ENCODE results near the gene CBR3.
"Not testable (repeated sequence)": the region's sequence is repeated elsewhere in the genome, so short reads cannot be mapped to it uniquely, and the experiment has no call there.

The CBR3 gene

DNA sequence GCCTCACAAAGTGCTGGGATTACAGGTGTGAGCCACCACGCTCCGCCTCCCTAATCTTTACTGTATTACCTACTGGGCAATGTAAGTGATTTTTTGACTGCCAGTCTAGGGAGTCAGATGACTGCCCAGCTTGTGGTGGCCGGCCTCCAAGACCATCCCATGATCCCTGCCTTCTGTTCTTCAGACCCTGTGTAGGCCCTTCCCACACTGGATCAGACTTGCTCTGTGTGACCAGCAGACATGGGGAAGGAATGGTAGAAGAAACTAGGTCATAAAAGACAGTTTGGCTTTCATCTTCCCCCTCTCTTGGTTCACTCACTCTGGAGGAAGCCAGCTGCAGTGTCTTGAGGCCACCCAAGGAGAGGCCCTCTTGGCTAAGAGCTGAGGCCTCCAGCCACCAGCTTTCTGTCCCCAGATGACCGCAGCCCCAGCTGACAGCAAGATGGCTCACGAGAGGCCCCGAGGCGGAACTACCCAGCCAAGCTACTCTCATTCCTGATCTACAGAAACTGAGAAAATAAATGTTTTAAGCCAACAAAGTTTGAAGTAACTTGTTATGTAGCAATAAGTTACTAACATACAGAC, 14.5 kb upstream of the CBR3 start:
- no peak for DNase-seq (ENCODE audit: low read depth)

DNA sequence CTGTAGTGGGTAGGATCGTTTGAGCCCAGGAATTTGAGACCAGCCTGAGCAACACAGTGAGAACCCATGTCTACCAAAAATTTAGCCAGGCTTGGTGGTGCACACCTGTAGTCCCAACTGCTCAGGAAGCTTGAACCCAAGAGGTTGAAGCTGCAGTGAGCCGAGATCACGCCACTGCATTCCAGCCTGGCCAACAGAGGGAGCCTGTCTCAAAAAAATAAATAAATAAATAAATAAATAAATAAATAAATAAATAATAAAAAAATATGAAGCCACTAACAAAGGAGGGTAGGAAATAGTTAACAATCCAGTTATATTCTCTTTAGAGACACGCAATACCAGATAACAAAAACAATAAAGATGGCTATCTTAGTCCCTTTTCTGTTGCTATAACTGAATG, 11.9 kb upstream of the CBR3 start:
- DNase-seq (ENCODE audit: low read depth): no peak

DNA sequence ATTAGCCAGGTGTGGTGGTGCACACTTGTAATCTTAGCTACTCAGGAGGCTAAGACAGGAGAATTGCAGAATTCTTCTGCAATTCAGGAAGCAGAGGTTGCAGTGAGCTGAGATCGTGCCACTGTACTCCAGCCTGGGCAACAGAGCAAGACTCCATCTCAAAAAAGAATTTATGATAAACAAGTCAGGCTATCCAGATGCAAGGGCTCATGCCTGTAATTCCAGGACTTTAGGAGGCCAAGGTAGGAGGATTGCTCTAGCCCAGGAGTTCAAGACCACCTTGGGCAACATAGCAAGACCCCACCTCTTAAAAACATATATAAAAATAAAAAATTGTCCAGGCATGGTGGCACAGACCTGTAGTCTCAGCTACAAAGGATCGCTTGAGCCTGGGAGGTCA, 10.5 kb upstream of the CBR3 start:
- DNase-seq (ENCODE audit: low read depth): no peak

DNA sequence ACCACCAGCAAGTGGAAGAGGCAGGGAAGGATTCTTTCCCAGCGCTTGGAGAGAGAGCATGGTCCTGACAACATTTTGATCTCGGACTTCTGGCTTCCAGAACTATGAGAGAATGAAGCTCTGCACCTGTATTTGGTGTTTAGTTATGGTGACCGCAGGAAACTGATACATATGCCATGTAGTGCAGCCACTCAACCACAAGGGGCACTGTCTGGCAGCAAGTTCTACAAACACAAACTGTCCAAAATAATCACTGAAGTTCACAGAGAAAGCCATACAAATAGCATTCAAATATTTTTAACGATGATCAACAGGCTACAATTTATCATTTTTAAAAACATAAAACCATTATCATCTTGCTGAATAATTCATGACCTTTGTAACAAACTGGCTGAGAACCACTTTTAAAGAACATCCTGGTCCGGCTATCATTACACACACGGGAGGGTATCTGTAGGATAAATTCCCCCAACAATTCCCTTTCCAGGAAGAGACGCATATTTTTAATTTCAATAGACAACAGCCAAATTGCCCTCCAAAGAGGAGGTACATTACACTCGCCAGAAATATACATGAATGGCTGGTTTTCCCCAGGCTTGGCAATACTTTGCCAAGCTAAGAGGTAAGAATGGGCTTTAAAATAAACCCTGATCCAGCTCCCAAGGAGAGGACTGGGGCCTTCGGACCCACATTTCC, 9.2 kb upstream of the CBR3 start:
- DNase-seq (ENCODE audit: low read depth): peak; percentile 18

DNA sequence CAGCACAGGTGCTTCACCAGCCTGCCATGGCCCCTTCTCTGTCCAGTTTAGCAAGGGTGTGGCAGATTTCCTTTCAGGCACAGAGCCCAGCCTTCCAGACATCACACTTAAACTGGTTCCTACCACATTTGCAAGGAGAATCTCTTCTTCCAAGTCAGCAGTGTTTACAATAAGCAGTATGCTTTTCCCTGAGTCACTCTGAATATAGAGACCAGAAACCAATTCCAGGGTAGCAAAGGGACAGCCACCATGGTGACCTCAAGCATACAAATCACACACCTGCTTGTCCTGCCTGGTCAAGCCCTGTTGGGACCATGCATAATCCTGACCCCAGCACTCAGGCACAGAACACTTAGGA, 8.7 kb upstream of the CBR3 start:
- DNase-seq (ENCODE audit: low read depth): no peak

DNA sequence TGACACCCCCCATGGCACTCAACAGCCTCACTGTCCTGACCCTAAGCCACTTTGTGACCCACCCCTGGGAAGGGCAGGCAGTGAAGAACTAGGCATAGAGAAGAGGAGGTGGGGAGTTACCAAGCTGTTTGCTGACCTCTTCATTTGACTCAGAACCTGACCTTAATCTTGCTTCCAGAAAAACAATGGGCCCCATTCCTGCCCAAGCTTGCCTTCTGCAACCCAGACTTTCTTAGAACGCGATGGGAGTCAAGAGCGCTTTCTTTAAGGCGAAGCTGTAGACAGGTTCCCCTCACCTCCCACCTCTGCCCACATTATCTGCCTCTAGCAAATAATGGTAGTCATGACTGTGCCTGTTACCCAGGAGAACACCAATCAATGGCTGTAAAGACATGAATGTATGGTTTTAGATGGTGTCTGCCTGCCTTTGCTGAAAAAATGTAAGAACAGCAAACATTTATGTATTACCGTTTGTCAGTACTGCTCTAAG, 8.2 kb upstream of the CBR3 start:
- no peak for DNase-seq (ENCODE audit: low read depth)

DNA sequence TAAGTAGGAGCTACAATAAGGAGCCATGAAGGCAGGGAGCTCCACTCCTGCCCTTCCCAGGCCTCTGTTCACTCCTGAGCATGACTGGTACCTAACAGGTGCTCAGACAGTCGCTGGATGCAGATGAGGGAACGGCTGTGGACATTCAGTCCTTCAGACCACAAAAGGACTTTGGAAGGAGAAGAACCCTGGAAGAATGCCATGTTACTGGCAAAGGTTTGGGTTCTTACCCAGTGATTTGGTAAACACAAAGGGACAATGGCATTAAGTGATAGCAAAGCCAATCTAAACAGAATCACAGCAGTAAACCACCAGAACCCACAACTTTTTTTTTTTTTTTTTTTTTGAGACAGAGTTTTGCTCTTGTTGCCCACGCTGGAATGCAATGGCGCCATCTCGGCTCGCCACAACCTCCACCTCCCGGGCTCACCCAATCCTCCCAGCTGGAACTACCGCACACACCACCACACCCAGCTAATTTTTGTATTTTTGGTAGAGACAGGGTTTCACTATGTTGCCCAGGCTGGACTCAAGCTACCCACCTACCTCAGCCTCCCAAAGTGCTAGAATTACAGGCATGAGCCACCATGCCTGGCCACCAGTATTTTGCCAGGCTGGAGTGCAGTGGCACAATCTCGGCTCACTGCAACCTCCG, 7.5 kb upstream of the CBR3 start:
- DNase-seq (ENCODE audit: low read depth): no peak

DNA sequence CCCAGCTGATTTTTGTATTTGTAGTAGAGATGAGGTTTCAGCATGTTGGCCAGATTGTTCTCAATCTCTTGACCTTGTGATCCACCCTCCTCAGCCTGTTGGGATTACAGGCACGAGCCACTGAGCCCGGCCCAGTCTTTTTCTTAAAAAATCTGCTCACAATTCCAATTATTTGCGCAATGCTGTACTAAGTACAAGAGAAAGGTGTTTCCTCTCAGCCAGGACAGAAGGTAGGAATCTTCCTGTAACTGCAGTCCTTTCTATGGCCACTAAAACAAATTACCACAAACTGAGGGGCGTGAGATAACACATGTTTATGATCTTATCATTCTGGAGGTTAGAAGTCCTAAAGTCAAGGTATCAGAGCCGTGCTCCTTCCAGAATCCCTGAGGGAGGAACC, 6.9 kb upstream of the CBR3 start:
- DNase-seq (ENCODE audit: low read depth): no peak

DNA sequence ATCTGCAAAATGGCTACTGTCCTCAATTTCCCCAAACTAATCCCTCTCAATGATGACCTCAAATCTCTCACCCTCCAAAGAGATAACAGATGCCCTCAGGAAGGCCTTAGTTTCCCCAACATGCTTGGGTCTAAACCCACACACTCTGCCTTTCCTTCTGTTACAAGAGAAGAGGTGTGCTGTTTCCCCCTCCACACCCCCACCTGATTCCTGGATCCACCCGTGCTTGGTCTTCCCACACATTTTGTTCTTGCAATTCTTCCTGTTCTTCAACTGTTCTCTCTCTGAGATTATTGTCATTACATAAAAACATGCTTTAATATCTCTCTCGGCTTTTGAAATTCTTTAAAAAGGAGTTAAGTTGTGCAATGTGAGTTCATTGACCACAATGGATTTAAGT, 5.7 kb upstream of the CBR3 start:
- no peak for DNase-seq (ENCODE audit: low read depth)

DNA sequence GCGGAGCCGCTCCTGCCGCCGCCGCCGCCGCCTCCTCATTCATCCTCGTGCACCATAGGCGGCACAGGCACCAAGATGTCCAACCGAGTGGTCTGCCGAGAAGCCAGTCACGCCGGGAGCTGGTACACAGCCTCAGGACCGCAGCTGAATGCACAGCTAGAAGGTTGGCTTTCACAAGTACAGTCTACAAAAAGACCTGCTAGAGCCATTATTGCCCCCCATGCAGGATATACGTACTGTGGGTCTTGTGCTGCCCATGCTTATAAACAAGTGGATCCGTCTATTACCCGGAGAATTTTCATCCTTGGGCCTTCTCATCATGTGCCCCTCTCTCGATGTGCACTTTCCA, 4.5 kb upstream of the CBR3 start:
- not testable (repeated sequence) for DNase-seq (ENCODE audit: low read depth)

DNA sequence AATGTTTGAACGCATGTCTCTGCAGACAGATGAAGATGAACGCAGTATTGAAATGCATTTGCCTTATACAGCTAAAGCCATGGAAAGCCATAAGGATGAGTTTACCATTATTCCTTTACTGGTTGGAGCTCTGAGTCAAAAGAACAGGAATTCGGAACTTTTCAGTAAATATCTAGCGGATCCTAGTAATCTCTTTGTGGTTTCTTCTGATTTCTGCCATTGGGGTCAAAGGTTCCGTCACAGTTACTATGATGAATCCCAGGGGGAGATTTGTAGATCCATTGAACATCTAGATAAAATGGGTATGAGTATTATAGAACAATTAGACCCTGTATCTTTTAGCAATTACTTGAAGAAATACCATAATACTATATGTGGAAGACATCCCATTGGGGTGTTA, 4.0 kb upstream of the CBR3 start:
- not testable (repeated sequence) for DNase-seq (ENCODE audit: low read depth)

DNA sequence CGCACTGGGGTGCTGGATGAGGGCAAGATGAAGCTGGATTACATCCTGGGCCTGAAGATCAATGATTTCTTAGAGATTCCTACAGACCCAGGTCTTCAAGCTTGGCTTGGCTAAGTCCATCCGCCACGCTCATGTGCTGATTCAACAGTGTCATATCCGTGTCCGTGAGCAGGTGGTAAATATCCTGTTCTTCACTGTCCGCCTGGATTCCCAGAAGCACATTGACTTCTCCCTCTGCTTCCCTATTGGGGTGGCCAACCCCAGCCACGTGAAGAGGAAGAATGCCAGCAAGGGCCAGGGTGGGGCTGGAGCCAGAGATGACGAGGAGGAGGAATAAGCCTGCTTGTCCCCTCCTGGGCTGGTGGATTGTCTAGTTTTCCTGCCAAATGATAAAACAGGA, 2.2 kb upstream of the CBR3 start:
- DNase-seq (ENCODE audit: low read depth): no peak

DNA sequence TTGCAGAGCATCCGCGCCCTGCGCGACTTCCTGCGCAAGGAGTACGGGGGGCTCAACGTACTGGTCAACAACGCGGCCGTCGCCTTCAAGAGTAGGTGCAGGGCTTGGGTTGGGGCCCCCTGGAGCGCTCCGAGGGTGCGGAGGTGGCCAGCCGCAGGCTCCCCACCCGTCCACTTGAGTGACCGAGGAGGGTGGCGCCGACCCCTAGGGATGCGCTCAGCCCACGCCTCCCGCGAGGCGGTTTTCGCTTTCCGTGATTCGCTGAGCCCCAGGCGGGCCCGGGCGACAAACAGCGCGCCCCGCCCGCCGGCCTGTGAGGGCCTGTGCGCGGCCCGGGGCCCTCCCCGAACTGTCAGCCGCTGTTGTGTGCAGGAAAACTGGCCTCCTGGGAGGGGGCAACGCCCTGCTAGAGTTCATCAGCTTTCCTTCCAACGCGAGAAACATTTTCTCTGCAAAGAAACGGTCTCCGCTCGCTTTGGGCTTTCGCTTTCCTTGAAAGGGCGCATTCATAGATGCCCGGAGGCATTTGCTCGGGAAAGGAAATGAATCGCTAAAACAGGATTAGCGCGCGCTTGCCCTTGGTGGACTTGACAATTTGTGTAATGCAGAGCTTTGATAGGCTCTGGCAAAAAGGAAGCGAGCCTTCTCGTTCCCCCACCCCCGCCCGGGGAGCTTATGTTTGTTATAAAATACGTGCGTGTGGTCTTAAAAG, 668 bp downstream of the CBR3 start:
- peak; percentile 35 for DNase-seq (ENCODE audit: low read depth)

DNA sequence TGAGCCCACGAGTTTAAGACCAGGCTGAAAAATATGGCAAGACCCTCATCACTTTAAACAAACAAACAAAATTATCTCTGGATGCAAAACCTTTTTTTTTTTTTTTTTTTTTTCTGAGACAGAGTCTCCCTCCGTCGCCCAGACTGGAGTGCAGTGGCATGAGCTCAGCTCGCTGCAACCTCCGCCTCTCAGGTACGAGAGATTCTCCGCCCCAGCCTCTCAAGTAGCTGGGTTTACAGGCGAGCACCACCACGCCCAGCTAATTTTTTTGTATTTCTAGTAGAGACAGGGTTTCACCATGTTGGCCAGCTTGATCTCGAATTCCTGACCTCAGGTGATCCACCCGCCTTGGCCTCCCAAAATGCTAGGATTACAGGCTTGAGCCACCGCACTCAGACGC, 4.9 kb downstream of the CBR3 start:
- not testable (repeated sequence) for DNase-seq (ENCODE audit: low read depth)

DNA sequence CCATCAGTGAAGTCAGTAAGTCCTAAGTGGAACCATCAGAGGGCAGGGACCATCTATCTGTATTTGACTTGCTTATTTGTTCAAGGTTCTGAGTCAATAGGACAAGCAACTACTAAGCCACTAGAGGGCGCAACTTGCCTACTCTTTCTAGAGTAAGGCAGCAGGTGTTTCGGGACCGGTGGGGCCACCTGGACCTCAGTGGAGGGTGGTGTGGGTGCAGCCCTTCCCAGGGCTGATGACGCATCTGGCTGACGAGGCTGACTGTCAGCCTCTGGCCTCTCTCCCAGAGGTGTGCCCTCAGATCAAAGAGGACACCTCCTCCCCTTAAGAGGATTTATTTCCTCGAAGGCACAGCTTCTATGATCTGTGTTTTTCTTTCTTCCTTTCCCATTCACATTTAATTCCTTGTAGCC, 6.6 kb downstream of the CBR3 start:
- DNase-seq (ENCODE audit: low read depth): peak; percentile 73

DNA sequence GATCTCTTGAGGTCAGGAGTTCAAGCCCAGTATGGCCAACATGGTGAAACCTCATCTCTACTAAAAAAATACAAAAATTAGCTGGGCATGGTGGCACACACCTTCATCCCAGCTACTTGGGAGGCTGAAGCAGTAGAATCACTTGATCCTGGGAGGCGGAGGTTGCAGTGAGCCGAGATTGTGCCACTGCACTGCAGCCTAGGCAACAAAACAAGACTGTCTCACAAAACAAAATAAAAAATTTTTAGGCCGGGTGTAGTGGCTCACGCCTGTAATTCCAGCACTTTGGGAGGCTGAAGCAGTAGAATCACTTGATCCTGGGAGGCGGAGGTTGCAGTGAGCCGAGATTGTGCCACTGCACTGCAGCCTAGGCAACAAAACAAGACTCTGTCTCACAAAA, 9.4 kb downstream of the CBR3 start:
- DNase-seq (ENCODE audit: low read depth): not testable (repeated sequence)

DNA sequence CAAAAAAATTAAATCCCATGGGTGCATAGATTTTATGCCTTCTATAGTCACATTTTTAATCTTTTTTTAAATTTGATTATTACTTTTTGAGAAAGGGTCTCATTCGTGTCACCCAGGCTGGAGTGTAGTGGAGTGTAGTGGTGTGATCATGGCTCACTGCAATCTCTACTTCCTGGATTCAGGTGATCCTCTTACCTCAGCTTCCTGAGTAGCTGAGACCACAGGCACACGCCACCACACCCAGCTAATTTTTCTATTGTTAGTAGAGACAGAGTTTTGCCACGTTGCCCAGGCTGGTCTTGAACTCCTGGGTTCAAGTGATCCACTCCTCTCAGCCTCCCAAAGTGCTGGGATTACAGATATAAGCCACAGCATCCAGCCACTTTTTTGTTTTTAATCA, 10.4 kb downstream of the CBR3 start:
- no peak for DNase-seq (ENCODE audit: low read depth)

DNA sequence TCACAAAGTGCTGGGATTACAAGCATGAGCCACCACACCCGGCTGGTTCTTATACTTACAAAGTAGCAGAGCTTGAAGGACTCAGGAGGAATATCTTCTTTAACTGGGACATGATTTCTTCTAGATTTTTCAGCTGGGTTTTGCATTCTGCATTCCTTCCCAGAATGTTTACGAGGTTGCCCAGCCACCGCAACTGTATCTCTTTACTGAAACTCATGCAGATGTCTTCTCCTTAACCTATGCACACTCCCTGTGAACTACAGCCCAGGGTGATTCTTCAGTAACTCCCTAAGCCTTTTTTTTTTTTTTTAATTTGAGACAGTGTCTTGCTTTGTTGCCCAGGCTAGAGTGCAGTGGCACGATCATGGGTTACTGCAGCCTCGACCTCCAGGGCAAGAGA, 13.0 kb downstream of the CBR3 start:
- no peak for DNase-seq (ENCODE audit: low read depth)

DNA sequence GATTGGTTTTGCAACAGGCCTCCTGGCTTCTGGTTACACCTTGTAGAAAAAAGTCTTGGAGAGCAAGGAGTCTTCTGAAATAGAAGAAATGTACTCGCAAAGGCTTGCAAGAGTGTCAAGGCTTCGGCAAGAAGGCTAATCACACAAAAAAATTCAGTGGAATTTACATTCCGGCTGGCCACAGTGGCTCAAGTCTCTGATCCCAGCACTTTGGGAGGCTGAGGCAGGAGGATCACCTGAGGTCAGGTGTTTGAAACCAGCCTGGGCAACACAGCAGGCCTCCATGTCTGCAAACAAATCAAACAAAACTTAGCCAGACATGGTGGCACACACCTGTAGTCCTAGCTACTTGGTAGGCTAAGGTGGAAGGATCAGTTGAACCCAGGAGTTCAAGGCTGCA, 14.0 kb downstream of the CBR3 start:
- no peak for DNase-seq (ENCODE audit: low read depth)

DNA sequence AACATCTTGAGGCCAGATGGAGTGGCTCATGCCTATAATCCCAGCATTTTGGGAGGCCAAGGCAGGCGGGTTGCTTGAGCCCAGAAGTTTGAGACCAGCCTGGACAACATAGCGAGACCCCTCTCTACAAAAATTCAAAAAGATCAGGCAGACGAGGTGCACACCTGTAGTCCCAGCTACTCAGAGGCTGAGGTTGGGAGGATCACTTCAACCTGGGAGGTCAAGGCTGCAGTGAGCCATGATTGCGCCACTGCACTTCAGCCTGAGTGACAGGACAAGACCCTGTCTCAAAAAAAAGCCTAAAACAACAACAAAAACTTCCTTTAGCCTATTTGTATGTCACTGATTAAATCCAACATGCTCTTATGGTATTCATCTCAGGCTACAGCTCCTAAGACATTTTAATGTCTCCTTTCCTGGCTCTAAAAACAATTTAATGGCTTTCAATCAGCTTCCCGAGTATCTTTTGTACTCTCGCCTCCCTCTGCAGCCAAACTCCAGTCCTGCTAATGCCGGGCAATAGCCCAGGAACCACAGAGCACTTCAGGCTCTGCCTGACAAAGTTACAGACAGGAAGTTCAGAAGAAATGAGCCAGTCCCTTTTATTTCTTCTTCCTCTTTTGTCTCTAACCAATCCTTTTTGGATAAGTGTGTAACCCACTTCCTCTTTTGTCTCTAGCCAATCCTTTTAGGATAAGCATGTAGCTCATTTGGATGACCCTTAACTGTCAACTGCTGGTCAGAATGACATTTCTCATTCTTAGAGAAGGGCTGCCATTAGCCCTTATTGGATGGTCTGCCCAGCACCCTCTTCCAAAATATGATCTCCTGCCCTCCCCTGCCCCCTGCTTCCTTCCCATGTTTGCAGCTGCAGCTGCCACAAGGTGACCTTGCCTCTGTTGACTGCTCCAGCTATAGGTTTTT, 15.2 kb downstream of the CBR3 start:
- no peak for DNase-seq (ENCODE audit: low read depth)

DNA sequence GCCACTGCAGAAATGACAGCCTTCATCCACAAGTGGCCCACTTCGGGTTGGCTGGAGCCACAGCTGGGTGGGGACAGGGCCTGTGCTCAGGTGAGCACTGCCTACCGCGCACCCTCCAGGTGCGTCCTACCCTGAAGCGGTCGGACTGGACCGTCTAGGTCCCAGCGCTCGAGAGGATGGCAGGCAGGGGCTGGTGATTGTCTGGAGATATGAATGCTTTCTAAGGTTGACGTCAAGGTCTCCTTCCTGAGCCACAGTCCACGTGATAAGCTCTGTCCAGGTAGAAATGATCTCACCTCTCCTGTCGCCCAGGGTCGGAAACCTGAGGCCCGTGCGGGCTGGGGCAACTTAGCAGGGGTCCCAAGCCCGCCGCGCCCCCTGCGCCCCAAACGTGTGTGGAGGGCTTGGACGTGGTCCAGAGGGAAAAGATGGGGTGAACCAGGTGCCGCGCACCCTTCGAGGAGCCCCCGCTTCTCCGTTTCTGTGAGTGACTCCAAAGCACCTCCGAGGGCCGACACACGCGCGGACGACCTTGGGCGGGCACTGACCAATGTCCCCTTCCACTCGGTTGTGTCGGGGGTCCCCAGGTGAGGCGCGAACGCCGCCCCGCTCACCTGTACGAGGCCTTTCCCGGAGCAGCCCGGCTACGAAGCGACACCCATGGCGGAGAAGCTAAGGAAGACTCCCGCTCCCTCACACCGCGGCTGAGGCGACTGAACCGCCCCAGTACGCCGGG, 20.9 kb downstream of the CBR3 start:
- no peak for DNase-seq (ENCODE audit: low read depth)

All from activated T-helper 1 cell treated with Interleukin-2 at 50 U/mL for 16 hours (primary cell).